PFSK-1 (cell line): ENCODE results near the gene LRRC4C.

Experiments
- FOXP2 ChIP-seq: optimal IDR thresholded peaks from 2 replicates; pipeline ENCODE3; 2011; ENCODE audit warnings: borderline replicate concordance, control low read depth, inconsistent platforms; ENCODE audit not compliant: insufficient read depth; ENCODE audit errors: extremely low read length, extremely low read depth
- POLR2AphosphoS5 ChIP-seq: IDR thresholded peaks from 2 replicates; pipeline ENCODE4 v1.6.1; 2012; ENCODE audit warnings: low read depth, mild to moderate bottlenecking, control low read depth, low read length, moderate library complexity
- REST ChIP-seq, 2 experiments: IDR thresholded peaks; 2 replicates each; pipeline versions ENCODE4 v1.6.1 to v1.8.0; 2011 to 2012; ENCODE audit warnings: low read depth in 2 of 2, low read length in 2 of 2, control low read depth in 1 of 2, inconsistent platforms in 1 of 2, mild to moderate bottlenecking in 1 of 2, moderate library complexity in 1 of 2; ENCODE audit not compliant: insufficient read depth in 1 of 2
- SIN3A ChIP-seq: IDR thresholded peaks from 2 replicates; pipeline ENCODE4 v1.6.1; 2012; ENCODE audit warnings: mild to moderate bottlenecking, low read length, moderate library complexity, borderline replicate concordance; ENCODE audit not compliant: insufficient read depth
- TAF1 ChIP-seq: IDR thresholded peaks from 2 replicates; pipeline ENCODE4 v1.6.1; 2012; ENCODE audit warnings: low read length, control low read depth, borderline replicate concordance; ENCODE audit not compliant: insufficient read depth

GRCh38 chr11:40387240-40387980 is 1072.0 kb downstream of the LRRC4C start:
- no peak for TF ChIP-seq FOXP2
- no peak for TF ChIP-seq POLR2AphosphoS5
- no peak for TF ChIP-seq SIN3A
- no peak for TF ChIP-seq REST (IDR thresholded peaks at IDR 0.05; ENCODE audit: insufficient read depth in 1 of 2, low read depth in 2 of 2, low read length in 2 of 2)
- TF ChIP-seq TAF1 = no peak
